Esophagus mucosa (tissue), 1 donor: ENCODE results near the gene ABHD14A. TPM values are rescaled to one million over a fixed set of nuclear protein-coding genes. Genes with fewer than 3 reads are reported as not detected.
A peak's percentile ranks its signal among the peaks of the same experiment; 100 is the strongest.

ENCODE experiments used
- ATAC-seq: fragments of 200-7000 bp; cut with Tn5 transposase; one replicate; pipeline ENCODE4 v1.9.1; 2020
- total RNA-seq: library from RNA; stranded (reverse); gene quantifications from one replicate; pipeline ENCODE4 v1.2.4, GENCODE V29; 2023
- donor health status: DM: yes; HTN: yes; CAD: no.

Gene ABHD14A
- total RNA-seq, 1 donor from 2014 or later = 4.5 TPM

DNA sequence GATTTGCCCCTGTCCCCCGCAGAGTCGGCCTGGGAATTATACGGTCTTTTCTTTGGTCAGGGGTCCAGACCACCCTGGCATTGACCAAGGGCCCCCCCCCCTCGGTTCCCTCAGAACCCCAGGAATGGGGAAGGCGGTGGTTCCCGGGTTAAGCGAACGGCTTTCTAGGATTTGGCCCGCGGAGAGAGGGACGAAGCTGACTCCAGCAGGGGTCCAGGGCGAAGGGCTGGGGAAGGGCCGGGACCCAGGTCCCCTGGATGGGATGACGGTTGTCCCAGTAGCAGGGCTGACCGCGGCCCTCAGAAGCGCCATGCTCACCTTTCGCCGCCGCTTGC lies 33.4 kb upstream of the ABHD14A start:
- ATAC-seq = no peak

DNA sequence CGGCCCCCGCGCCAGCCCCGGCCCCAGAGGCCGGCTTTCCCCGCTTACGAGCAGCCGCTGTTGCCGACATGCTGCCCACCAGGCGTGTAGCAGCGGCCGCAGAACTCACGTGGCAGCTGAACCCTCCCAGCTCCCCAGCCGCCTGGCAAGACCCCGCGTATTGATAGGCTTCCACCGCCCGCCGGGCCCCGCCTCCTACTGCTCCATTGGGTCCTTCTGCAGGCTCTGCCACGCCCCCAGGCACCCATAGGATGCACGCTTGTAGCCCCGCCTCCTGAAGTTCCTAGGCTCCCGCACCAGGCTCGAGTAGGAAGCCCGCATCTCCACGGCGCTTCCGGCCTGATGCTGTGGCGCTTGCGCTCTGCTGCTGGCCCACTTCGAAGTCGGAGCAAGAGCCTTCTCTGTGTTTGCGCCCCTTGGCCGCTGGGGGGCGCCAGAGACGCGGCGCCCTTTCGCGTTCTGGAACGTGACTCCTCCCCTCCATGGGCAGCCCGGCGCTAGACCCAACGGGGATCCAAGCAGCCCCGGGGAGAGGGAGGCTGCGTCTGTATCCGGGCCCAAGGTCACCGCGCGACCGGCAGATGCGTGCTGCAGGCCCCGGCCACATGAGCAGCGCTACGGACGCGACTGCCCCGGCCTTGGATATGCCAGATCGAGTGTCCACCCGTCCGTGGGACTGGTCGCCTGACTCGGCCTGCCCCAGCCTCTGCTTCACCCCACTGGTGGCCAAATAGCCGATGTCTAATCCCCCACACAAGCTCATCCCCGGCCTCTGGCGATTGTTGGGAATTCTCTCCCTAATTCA lies 32.9 kb upstream of the ABHD14A start, which contains the start of the genes PARP3 and RRP9:
Gene PARP3, plus strand, starts transcription at position 566 of the 805 bp plus-strand sequence. CDS start 993 bp downstream, outside the sequence.
Gene RRP9, minus strand, starts transcription at position 107 of the 805 bp plus-strand sequence. Its CDS starts 37 bp downstream, at position 70.
- ATAC-seq = peak; percentile 97

DNA sequence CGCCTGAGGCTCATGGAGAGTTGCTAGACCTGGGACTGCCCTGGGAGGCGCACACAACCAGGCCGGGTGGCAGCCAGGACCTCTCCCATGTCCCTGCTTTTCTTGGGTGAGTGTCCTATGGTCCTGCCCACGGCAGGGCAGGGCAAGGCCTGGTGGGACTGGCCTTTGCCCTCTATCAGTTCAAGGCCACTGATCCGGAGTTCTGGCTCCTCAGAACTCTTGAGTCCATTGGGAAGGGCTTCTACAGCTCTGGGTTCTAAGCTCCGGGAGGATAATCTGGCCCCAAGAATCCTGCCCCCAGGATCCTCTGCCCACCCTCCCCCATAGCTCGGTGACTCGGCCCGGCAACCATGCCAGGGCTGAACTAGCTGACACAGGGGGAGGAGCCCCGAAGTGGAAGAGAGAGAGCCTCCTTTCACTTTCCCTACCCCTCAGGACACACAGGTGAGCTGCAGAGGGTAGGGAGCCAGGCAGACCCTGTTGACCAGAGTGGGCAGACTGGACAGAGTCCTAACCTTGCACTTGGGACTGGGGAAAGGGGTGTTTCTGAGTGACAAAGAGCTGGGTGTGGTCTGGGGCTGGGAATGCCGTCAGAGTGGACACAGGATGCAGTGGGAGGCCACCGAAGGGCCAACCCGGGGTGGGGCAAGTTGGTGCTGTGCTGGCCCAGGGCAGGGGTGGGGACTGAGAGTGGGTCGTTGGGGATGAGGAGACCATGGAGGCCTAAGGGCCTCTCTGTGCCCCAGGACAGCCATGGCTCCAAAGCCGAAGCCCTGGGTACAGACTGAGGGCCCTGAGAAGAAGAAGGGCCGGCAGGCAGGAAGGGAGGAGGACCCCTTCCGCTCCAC lies 32.0 kb upstream of the ABHD14A start:
- peak; percentile 43 for ATAC-seq

DNA sequence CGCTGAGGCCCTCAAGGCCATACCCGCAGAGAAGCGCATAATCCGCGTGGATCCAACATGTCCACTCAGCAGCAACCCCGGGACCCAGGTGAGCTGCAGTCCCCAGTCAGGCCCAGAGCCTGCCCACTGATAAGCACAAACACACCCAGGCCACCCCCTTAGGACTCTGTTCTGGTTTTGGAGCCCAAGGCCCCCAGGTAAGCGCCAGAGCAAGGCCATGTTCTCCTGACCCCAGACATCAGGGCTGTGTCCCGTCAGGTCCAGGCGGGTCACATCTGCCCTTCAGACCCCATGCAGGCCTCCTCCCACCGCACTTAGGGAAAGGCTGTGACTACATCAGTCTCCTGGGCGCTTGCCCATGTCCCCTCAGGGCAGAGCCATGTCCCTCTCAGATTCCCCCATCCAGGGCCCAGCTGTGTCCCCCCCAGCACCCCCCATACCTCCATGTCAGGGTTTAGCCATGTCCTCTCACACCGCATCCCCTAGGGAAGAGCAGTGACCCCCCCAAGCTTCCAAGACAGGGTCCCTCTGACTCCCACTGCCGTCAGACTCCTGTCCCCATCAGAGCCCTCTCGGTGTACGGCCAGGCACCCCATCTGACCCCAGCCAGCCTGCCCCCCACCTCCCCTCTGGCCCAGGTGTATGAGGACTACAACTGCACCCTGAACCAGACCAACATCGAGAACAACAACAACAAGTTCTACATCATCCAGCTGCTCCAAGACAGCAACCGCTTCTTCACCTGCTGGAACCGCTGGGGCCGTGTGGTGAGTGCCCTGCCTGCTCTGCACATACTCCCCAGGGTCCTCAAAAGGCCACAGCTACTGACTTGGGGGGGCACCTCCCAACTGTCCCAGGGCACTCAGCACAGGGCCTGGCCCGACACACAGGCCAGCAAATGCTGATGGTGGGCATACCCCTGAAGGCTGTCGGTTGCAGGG lies 31.1 kb upstream of the ABHD14A start:
- ATAC-seq = no peak

DNA sequence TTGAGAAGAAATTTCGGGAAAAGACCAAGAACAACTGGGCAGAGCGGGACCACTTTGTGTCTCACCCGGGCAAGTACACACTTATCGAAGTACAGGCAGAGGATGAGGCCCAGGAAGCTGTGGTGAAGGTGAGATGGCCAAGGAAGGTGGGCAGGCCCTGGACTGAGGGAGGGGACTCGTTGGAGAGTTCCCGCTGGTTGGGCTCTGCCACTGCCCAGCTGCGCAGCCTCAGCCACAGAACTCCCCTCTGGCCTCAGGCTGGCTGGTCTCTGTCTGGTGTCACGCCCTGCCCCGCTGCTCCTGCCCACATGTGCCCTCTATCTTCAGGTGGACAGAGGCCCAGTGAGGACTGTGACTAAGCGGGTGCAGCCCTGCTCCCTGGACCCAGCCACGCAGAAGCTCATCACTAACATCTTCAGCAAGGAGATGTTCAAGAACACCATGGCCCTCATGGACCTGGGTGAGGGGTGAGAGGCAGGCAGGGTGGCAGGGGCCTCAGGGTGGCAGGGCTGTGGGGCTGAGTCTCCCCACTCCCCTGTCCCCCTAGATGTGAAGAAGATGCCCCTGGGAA lies 30.3 kb upstream of the ABHD14A start:
- no peak for ATAC-seq

DNA sequence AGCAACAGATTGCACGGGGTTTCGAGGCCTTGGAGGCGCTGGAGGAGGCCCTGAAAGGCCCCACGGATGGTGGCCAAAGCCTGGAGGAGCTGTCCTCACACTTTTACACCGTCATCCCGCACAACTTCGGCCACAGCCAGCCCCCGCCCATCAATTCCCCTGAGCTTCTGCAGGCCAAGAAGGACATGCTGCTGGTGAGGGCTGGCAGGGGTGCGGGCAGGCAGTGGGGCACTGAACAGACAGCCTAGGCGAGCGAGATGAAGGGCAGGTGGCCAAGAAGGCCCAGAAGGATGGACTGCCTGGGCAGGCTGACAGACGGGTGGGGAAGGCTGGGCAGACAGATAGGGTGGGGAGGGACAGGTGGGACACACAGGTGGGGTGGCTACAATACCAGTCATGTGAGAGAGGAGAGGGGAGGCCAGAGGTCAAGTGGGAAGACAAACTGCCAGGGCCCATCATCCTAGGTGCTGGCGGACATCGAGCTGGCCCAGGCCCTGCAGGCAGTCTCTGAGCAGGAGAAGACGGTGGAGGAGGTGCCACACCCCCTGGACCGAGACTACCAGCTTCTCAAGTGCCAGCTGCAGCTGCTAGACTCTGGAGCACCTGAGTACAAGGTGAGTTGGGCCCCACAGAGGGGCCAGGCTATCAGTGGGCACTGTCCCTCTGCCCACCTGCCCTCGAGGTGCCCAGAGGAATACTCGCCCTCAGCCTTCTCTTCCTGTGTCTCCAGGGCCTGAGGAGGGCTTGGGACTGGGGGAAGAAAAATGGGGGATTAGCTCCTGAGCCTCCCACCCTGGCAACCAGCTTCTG lies 29.6 kb upstream of the ABHD14A start:
- ATAC-seq = no peak

DNA sequence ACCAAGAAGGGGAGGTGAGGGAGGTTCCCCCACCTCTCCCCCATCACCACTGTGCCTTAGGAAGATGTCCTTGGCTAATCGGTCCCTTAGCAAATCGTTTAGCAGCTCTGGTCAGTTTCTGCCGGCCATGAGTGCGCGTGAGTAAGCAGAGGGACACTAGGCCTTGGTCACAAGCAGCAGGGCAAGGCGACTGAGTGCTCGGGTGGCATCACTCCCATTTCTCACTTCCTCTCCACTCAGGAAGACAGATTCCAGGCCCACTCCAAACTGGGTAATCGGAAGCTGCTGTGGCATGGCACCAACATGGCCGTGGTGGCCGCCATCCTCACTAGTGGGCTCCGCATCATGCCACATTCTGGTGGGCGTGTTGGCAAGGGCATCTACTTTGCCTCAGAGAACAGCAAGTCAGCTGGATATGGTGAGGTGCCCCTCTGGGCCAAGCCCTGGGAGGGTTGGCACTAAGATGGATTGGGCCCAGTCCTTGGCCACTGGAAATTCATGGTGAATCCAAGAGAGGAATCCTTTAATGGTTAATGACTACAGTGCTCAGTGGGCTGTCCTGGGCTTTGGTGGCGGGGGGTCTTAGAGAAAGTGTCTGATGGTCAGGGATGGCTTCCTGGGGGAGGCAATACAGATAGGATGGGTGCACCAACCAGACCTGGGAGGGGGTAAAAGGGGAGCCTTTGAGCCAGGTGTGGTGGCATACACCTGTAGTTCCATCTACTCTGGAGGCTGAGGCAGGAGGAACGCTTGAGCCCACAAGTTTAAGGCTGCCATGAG lies 28.7 kb upstream of the ABHD14A start:
- ATAC-seq = no peak

DNA sequence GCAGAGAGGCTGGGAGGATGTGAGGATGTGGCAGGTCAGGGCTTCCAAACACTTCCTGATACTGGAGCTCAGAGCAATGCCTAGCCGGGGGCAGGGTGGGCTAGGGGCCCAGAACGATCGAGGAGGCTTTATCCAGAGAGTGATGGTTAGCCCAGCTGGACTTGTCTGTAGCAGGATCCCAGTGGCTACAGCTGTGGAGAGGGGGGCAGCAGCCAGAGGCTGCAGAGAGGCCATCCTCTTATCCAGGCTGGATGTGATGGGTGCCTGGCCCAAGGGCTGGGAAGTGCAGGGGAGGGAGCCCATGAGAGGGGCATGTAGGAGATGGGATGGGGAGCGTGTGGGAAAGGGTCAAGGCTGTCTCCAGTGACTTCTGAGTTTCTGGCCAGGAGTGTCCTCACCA lies 28.1 kb upstream of the ABHD14A start:
- ATAC-seq = no peak

DNA sequence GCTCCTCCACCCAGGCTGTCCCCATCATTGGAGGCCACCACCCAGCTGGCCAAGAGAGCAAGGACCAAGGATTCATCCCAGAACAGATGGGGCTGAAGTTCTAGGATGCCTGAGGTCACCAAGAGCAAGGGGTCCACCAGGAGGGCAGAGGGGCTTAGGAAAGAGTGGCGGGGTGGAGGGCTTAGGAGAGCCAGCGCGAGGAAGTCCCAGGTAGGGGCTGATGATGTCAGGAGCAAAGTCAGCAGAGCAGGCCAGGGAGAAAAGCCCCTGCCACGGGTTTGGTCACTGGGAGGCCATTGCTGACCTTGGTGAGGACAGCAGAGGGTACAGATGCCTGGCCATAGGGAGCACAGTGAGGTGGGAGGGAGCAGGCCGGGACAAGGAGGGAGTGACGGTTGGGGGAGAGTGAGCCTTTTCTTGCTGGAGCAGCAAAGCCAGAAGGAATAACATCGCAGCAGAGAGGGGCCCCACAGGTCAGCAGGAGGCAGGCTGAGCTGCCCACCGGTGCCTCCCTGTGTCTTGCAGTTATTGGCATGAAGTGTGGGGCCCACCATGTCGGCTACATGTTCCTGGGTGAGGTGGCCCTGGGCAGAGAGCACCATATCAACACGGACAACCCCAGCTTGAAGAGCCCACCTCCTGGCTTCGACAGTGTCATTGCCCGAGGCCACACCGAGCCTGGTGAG lies 27.5 kb upstream of the ABHD14A start:
- ATAC-seq = no peak

DNA sequence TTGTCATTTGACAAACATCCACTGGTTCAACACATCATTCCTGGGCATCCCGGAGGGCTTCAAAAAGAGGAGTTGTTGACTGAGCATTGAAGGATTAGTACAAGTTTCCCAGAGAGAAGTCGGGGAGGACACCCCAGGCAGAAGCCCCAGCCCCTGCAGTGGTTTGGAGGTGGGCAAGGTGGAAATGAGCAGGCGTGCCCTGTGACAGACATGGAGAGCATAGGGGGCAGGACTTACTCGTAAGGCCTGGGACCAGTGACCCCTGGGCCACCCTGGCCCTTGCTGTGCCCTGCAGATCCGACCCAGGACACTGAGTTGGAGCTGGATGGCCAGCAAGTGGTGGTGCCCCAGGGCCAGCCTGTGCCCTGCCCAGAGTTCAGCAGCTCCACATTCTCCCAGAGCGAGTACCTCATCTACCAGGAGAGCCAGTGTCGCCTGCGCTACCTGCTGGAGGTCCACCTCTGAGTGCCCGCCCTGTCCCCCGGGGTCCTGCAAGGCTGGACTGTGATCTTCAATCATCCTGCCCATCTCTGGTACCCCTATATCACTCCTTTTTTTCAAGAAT lies 26.8 kb upstream of the ABHD14A start:
- ATAC-seq = no peak

DNA sequence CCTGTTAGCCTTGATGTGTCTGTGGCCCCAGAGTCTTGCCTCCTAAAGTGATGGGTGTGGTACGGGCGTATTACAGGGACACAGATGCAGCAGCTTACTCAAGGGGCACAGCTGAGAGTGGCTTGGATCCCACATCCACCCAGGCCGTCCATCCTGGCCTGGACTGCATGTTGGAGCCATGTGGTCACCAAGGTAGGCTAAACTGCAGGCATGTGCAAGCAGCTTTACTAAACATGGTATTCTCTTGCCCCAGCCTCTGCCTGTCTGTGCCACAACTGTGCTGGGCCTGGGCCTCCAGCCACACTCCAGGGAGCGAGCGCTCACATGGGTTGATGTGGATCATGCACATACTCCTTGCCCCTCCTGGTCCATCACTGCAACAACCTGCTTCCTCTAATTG lies 25.7 kb upstream of the ABHD14A start:
- no peak for ATAC-seq

DNA sequence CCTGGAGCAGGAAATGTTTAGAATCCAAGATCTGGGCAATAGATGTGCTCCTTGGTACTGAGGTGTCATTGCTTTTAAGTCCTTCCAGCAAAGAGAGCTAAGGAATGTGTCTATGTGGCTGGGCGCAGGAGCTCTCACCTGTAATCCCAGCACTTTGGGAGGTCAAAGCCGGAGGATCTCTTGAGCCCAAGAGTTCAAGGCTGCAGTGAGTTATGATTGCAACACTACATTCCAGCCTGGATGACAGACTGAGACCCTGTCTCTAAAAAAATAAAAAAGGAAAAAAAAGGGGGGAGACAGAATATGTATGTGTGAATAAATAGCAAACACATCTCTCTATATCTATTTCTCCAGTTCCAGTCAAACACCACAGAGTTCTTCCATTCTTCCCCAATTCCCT lies 24.0 kb upstream of the ABHD14A start:
- no peak for ATAC-seq

DNA sequence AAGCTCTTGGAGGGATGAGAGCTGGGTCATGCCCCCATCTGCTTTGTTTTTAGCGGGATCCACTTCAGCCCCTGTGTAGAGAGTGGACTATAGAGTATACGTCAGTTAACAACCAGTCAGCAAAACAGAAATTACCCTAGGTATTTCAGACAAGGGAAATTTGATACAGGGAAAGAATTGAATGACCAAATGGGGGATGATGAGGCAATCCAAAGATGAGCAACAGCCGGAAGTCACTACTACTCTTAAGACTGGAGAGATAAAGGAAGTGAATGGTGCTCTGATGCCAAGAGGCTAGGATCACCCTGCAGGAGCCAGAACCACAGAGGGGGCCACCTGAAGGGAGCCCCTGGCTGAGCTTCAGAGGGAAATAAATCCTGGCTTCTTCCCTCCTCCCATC lies 21.4 kb upstream of the ABHD14A start:
- ATAC-seq = no peak

DNA sequence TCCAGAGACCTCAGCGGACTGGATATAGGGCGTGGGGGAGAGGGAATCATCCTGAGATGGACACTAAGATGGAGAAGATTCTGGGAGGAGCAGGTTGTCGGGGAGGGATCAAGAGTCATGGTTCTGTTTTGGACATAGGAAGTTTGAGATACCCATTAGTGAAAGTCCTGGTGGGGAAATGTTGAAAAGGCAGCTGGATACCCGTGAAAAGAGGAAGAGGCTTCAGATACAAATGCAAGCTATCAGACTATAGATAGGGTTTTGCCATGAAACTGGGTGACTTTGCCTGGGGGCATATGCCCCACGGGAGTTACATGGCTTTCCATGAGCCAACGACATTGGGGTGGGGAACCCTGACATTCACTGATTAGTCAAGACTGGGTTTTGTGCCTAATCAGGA lies 20.8 kb upstream of the ABHD14A start:
- no peak for ATAC-seq

DNA sequence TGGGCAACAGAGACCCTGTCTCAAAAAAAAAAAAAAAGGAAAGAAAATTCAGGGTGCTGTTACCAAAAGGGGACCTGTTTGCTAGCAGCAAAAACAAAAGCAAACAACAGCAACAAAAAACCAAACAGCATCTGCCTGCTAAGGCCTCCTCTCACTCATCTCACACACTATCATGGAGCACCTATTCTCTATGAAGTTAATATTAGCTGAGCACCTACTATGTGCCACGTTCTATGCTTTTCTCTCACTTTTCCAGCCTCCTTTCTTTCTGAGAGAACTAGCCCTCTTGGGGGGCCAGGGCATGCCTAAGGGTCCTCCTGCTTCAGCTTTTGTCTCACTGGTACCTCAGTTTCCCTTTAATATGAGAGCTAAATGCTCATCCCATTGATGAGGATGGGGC lies 20.2 kb upstream of the ABHD14A start:
- ATAC-seq = no peak

DNA sequence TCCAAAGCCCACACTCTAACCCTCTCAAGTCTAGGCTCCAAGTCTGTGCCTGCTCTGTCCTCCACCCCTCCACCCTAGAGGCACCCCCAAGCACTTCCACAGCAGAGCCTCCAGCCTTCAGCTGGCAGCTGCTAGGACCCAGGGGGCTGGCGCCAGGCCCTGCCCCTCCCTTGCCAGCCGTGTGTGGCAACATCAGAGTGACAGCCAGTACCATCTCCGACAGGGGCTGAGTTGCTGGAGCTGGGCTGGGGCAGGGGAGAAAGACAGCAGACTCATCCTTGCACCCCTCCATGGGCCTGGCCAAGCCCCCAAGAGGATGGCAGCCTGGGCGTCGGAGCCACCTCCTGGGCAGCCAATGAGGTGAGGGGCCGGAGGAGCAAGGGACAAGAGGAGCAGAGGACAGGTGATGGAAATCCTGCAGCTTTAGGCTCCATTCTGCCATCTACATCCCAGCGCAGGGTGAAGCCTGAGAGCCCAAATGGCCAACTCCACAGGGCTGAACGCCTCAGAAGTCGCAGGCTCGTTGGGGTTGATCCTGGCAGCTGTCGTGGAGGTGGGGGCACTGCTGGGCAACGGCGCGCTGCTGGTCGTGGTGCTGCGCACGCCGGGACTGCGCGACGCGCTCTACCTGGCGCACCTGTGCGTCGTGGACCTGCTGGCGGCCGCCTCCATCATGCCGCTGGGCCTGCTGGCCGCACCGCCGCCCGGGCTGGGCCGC lies 19.5 kb upstream of the ABHD14A start, which contains the start of gene GPR62:
Gene GPR62, plus strand, starts transcription at position 207 of the 718 bp plus-strand sequence. Its CDS starts 272 bp downstream, at position 479.
- ATAC-seq = peak; percentile 23

DNA sequence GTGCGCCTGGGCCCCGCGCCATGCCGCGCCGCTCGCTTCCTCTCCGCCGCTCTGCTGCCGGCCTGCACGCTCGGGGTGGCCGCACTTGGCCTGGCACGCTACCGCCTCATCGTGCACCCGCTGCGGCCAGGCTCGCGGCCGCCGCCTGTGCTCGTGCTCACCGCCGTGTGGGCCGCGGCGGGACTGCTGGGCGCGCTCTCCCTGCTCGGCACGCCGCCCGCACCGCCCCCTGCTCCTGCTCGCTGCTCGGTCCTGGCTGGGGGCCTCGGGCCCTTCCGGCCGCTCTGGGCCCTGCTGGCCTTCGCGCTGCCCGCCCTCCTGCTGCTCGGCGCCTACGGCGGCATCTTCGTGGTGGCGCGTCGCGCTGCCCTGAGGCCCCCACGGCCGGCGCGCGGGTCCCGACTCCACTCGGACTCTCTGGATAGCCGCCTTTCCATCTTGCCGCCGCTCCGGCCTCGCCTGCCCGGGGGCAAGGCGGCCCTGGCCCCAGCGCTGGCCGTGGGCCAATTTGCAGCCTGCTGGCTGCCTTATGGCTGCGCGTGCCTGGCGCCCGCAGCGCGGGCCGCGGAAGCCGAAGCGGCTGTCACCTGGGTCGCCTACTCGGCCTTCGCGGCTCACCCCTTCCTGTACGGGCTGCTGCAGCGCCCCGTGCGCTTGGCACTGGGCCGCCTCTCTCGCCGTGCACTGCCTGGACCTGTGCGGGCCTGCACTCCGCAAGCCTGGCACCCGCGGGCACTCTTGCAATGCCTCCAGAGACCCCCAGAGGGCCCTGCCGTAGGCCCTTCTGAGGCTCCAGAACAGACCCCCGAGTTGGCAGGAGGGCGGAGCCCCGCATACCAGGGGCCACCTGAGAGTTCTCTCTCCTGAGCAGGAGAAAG lies 18.7 kb upstream of the ABHD14A start:
- peak; percentile 85 for ATAC-seq
